K562 (cell line): ENCODE results near the gene BRAF. TPM values are rescaled to one million over a fixed set of nuclear protein-coding genes. Genes with fewer than 3 reads are reported as not detected.
A peak's percentile ranks its signal among the peaks of the same experiment; 100 is the strongest.

Source experiments
- ATF4 ChIP-seq: fragments of 450-650 bp; formaldehyde crosslinking; IDR thresholded peaks from 2 replicates; pipeline ENCODE4 v1.4.0; 2022; ENCODE audit warnings: mild to moderate bottlenecking, moderate library complexity
- BACH1 ChIP-seq: fragments of 200-800 bp; sonication (Bioruptor generic); IDR thresholded peaks from 2 replicates; pipeline ENCODE4 v1.6.1; 2016; ENCODE audit warnings: missing genetic modification characterization, missing compliant biosample characterization
- DIDO1 ChIP-seq: fragments of 450-650 bp; IDR thresholded peaks from 2 replicates; pipeline ENCODE4 v1.6.1; 2016; ENCODE audit warnings: low read depth, missing biosample characterization, missing genetic modification characterization
- E2F6 ChIP-seq, 2 experiments: IDR thresholded peaks; 2 replicates each; pipeline ENCODE4 v1.6.1; 2011; ENCODE audit warnings: borderline replicate concordance in 1 of 2, control low read depth in 1 of 2, low read depth in 1 of 2, low read length in 1 of 2, mild to moderate bottlenecking in 1 of 2, mixed read lengths in 1 of 2, moderate library complexity in 1 of 2; ENCODE audit not compliant: insufficient read depth in 1 of 2, insufficient read length in 1 of 2, poor library complexity in 1 of 2, severe bottlenecking in 1 of 2; ENCODE audit errors: extremely low read depth in 1 of 2
- EHMT2 ChIP-seq: fragments of 450-650 bp; IDR thresholded peaks from 2 replicates; pipeline ENCODE4 v1.6.1; 2018; ENCODE audit warnings: antibody characterized with exemption
- GATAD2B ChIP-seq: fragments of 450-650 bp; IDR thresholded peaks from 2 replicates; pipeline ENCODE4 v1.6.1; 2017; ENCODE audit warnings: mild to moderate bottlenecking, borderline replicate concordance
- HCFC1 ChIP-seq: IDR thresholded peaks from 2 replicates; pipeline ENCODE4 v1.6.1; 2012; ENCODE audit warnings: low read depth, low read length, improper control_type of control experiment
- MCM2 ChIP-seq: fragments of 450-650 bp; IDR thresholded peaks from 2 replicates; pipeline ENCODE4 v1.6.1; 2017; ENCODE audit warnings: low read depth, mild to moderate bottlenecking
- MYBL2 ChIP-seq, 2 experiments: fragments of 450-650 bp in 1 of 2; sonication (generic) in 1 of 2; formaldehyde crosslinking in 1 of 2; IDR thresholded peaks; 2 replicates each; pipeline versions ENCODE4 v1.6.1 to v1.8.1; 2017 to 2022; ENCODE audit warnings: borderline replicate concordance in 1 of 2, inconsistent platforms in 1 of 2, low read depth in 1 of 2, mild to moderate bottlenecking in 1 of 2, missing genetic modification reagents in 1 of 2, moderate library complexity in 1 of 2
- NRF1 ChIP-seq, 2 experiments: fragments of 450-650 bp; IDR thresholded peaks in 1 of 2; conservative IDR thresholded peaks in 1 of 2; 2 replicates each; pipeline ENCODE4 v1.6.1; 2014; ENCODE audit warnings: mild to moderate bottlenecking in 2 of 2
- POLR3G ChIP-seq: IDR thresholded peaks from 2 replicates; pipeline ENCODE4 v1.6.1; 2011; ENCODE audit not compliant: insufficient read length, insufficient replicate concordance; ENCODE audit errors: extremely low read depth
- RBM25 ChIP-seq: fragments of 200-400 bp; formaldehyde crosslinking; IDR thresholded peaks from 2 replicates; pipeline ENCODE4 v1.6.1; 2018; ENCODE audit warnings: low read length, low read depth, moderate library complexity; ENCODE audit not compliant: severe bottlenecking
- RUNX1 ChIP-seq: sonication (generic); IDR thresholded peaks from 2 replicates; pipeline ENCODE4 v1.6.1; 2016; ENCODE audit warnings: antibody characterized with exemption, low read depth
- SUPT5H ChIP-seq: fragments of 450-650 bp; IDR thresholded peaks from 2 replicates; pipeline ENCODE4 v1.6.1; 2016
- THAP7 ChIP-seq: fragments of 250-450 bp; sonication (Bioruptor Pico); IDR thresholded peaks from 2 replicates; pipeline ENCODE4 v1.5.0; 2021
- ZNF318 ChIP-seq, 2 experiments: fragments of 450-650 bp; IDR thresholded peaks; 2 replicates each; pipeline ENCODE4 v1.6.1; 2016; ENCODE audit warnings: mild to moderate bottlenecking in 2 of 2, borderline replicate concordance in 1 of 2, low read depth in 1 of 2, moderate library complexity in 1 of 2
- ZNF384 ChIP-seq: IDR thresholded peaks from 2 replicates; pipeline ENCODE4 v1.6.1; 2012; ENCODE audit warnings: low read depth, low read length, improper control_type of control experiment
- polyA plus RNA-seq, 8 experiments: library from polyadenylated mRNA; depleted of rRNA in 4 of 8; stranded (reverse) in 5 of 8; unstranded in 3 of 8; fragments of >200 nt; fragmentation: Nextera tagmentation in 2 of 8; fragmentation: Illumina TruSeq in 1 of 8; extraction: Ambion mirVana in 2 of 8; extraction: Trizol in 1 of 8; gene quantifications; 2 replicates each; pipeline versions ENCODE4 v1.2.1 to v1.2.3, GENCODE V29; 2011 to 2014; ENCODE audit warnings: inconsistent platforms in 1 of 8, missing spikeins in 1 of 8
- total RNA-seq, 7 experiments: library from RNA; depleted of rRNA in 6 of 7; stranded (reverse); fragments of >200 nt in 6 of 7; fragmentation: Illumina TruSeq in 2 of 7; extraction: Trizol in 2 of 7; gene quantifications; 2 replicates each; pipeline versions ENCODE4 v1.2.1 to v1.2.3, GENCODE V29; 2011 to 2021; ENCODE audit warnings: low replicate concordance in 1 of 7

BRAF gene
- total and polyA plus RNA-seq, 9 of the 15 experiments (the other 6 are each of a cell fraction or from before 2014, with no cell fraction given) = 3.6 to 38.3 (median 21.9) TPM

GRCh38 chr7:140841166-140841715 lies 83.5 kb downstream of the BRAF start (continued):
- TF ChIP-seq MYBL2 (IDR thresholded peaks at IDR 0.05; ENCODE audit: low read depth) (no peak), MYBL2 (CRISPR knock-in tag; IDR thresholded peaks at IDR 0.05; ENCODE audit: borderline replicate concordance) (no peak), ATF4 (CRISPR knock-in tag) (peak; percentile 72), THAP7 (CRISPR knock-in tag) (no peak), RUNX1 (no peak), NRF1 (conservative IDR thresholded peaks at IDR 0.05 in 1 of 2, IDR thresholded peaks at IDR 0.05 in 1 of 2) (no peak), HCFC1 (no peak), DIDO1 (tag) (no peak), EHMT2 (no peak), POLR3G (no peak), SUPT5H (no peak), RBM25 (no peak), MCM2 (no peak), BACH1 (tag) (peak; percentile 40; the same call in 1 of the 2 replicates), ZNF318 (IDR thresholded peaks at IDR 0.05; ENCODE audit: borderline replicate concordance in 1 of 2, low read depth in 1 of 2) (0 out of 4 replicates have a peak, but pooled peaks of 1 of the 2 experiments have one; percentile 25), E2F6 (IDR thresholded peaks at IDR 0.05; ENCODE audit: borderline replicate concordance in 1 of 2, extremely low read depth in 1 of 2, insufficient read depth in 1 of 2, insufficient read length in 1 of 2, low read depth in 1 of 2, low read length in 1 of 2, poor library complexity in 1 of 2, severe bottlenecking in 1 of 2) (no peak), GATAD2B (no peak), ZNF384 (no peak)
